ENCODE data around the gene SLC52A3. TPM values are rescaled to one million over a fixed set of nuclear protein-coding genes. Genes with fewer than 3 reads are reported as not detected.

The SLC52A3 gene
- total and polyA plus RNA-seq, 8 donors = 0.46 to 24.0 (median 1.9) TPM

DNA sequence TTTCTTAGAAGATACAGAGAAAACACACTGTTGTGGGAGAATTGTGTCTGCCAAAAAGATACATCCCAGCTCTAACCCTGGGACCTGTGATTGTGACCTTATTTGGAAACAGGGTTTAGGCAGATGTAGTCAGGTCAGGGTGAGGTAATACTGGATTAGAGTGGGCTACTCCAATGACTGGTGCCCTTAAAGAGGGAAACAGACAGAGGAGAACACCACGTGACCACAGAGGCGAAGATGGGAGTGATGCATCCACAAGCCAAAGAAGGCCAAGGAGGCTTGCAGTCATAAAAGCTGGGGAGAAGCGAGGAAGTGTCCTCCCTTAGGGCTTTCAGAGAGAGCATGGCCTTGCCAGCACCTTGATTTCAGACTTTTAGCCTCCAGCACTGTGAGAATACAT, 35.6 kb downstream of the SLC52A3 start:
- Histone ChIP-seq H3K36me3 (no peaks in the 10 kb centered on the region), H3K27me3 (peaks cover 4 to 46% (median 16%) of the 10 kb centered on the region in 3 donors), H3K9me3 (peaks cover 0 to 3% (median 0%) of the 10 kb centered on the region in 4 donors), H3K4me3 (no peak overlapping the region), H3K27ac (no peak overlapping the region), H3K4me1 (peaks cover 9 to 11% (median 10%) of the 10 kb centered on the region in 4 donors)
- TF ChIP-seq EP300 (IDR thresholded peaks at IDR 0.05) (no peak), POLR2AphosphoS5 (IDR thresholded peaks at IDR 0.05) (no peak), POLR2A (IDR thresholded peaks at IDR 0.05) (no peak)
- TF ChIP-seq, protein P1, sequence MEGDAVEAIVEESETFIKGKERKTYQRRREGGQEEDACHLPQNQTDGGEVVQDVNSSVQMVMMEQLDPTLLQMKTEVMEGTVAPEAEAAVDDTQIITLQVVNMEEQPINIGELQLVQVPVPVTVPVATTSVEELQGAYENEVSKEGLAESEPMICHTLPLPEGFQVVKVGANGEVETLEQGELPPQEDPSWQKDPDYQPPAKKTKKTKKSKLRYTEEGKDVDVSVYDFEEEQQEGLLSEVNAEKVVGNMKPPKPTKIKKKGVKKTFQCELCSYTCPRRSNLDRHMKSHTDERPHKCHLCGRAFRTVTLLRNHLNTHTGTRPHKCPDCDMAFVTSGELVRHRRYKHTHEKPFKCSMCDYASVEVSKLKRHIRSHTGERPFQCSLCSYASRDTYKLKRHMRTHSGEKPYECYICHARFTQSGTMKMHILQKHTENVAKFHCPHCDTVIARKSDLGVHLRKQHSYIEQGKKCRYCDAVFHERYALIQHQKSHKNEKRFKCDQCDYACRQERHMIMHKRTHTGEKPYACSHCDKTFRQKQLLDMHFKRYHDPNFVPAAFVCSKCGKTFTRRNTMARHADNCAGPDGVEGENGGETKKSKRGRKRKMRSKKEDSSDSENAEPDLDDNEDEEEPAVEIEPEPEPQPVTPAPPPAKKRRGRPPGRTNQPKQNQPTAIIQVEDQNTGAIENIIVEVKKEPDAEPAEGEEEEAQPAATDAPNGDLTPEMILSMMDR (IDR thresholded peaks at IDR 0.05) = no peak
- WGBS, 5 donors = 78 to 91% (median 85%) methylated on average over 3 of the region's 3 CpGs
- intact Hi-C loops (cut with DNase I; ENCODE audit: low total_unique reads) = no loop called here
- DNase-seq = no peak

DNA sequence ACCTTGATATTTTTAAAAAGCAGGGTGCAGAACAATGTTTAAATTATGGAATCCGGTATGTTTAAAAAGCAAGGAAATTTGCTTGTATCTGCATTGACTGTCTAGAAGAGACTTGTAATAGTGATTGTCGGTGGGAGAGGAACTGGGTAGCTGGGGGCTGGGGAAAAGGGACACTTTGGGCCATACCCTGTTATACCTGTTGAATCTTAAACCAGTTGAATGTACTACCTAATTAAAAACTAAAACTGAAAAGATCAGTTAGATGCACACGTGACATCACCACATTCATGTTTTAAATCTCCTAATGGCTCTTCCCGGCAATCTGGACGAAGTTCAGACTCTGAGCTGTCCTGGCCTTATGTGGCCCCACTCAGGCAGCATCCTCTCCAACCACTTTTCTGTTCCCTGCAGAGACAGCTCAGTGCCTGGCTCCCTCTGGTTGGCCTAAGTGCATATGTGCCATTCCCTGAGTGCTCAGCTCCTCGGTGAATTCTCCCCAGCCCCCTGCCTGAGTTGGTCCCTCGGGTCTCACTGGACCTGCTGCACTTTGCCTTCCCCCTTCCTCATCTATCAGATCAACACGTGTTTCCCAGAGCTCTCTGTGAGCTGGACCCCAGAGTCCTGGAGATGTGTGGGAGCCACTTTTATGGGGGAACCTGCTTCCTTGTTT, 36.3 kb downstream of the SLC52A3 start:
- H3K27me3 ChIP-seq = peaks cover 4 to 53% (median 20%) of the 10 kb centered on the region in 3 donors

DNA sequence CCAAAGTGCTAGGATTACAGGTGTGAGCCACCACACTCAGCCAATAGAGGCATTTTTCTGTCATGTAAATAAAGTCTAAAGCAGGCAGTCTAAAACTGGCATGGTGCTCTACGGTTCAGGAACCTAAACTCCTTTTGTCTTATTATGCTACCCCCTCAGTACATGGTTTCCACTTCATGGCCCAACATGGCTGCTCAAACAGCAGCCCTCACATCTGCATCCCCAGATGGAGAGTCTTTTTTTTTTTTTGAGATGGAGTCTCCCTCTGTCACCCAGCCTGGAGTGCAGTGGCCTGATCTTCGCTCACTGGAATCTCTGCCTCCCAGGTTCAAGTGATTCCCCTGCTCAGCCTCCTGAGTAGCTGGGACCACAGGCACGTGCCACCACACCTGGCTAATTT, 38.3 kb downstream of the SLC52A3 start:
- TF ChIP-seq, protein P1 (IDR thresholded peaks at IDR 0.05) = no peak
- TF ChIP-seq POLR2A (IDR thresholded peaks at IDR 0.05) (no peak), EP300 (IDR thresholded peaks at IDR 0.05) (no peak), POLR2AphosphoS5 (IDR thresholded peaks at IDR 0.05) (no peak)
- intact Hi-C loops (cut with DNase I; ENCODE audit: low total_unique reads) = no loop called here
- H3K4me1 ChIP-seq = peaks cover 10 to 12% (median 11%) of the 10 kb centered on the region in 4 donors
- DNase-seq = no peak
- no peak overlapping the region for H3K4me3 ChIP-seq
- H3K9me3 ChIP-seq = peaks cover 0 to 3% (median 0%) of the 10 kb centered on the region in 4 donors
- WGBS, 5 donors = 84 to 96% (median 91%) methylated on average over 3 of the region's 3 CpGs
- no peaks in the 10 kb centered on the region for H3K36me3 ChIP-seq
- H3K27ac ChIP-seq = no peak overlapping the region
- peaks cover 4 to 73% (median 37%) of the 10 kb centered on the region in 3 donors for H3K27me3 ChIP-seq

More for the DNA sequence above, 36.3 kb downstream of the SLC52A3 start:
- no peak overlapping the region for H3K4me3 ChIP-seq
- no peaks in the 10 kb centered on the region for H3K36me3 ChIP-seq
- DNase-seq = no peak
- intact Hi-C loops (cut with DNase I; ENCODE audit: low total_unique reads) = no loop called here
- H3K9me3 ChIP-seq = peaks cover 0 to 3% (median 0%) of the 10 kb centered on the region in 4 donors
- 65 to 79% (median 76%) methylated on average over 8 of the region's 8 CpGs for WGBS, 5 donors
- no peak overlapping the region for H3K27ac ChIP-seq
- no peak for TF ChIP-seq POLR2A (IDR thresholded peaks at IDR 0.05)
- no peak for TF ChIP-seq EP300 (IDR thresholded peaks at IDR 0.05)
- TF ChIP-seq POLR2AphosphoS5 (IDR thresholded peaks at IDR 0.05) = no peak
- TF ChIP-seq, protein P1 (IDR thresholded peaks at IDR 0.05) = no peak
- peaks cover 10 to 12% (median 11%) of the 10 kb centered on the region in 4 donors for H3K4me1 ChIP-seq

DNA sequence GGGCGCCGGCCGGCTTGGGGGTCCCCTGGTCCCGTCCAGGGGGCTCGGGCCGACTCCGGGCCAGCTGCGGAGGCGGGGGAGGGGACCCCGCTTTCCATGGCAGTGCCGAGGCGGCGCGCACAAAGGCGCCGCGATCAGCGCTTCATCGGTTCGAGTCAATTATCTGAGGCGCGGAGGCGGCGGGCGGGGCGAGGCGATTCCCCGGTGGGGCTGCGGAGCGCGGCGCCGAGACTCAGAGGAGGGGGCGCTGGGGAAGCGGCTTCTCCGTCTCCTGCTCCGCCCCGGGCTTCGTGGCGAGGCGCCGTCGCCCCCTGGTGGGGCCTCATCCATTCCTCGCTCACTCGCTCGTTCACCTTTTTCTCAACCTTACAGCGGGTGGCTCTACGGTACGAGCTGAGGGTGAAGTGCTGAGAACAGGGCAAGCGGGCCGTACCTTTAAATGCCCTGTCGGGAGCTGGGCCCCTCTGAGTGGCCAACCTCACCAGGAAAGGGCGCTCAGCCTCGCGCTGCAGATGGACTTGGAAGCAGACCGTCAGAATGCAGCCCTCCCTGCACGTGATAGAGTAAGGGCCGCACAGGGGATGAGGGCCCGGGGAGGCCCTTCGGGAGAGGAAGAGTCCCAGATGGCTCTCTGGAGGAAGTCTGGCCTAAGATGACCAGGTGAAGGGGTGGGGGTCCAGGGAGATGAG, 39.9 kb downstream of the SLC52A3 start:
- TF ChIP-seq POLR2A (IDR thresholded peaks at IDR 0.05) = no peak
- TF ChIP-seq, protein P1 (IDR thresholded peaks at IDR 0.05) = peak in 5 of 7 experiments; percentile 29 to 59 (median 36)
- peak; percentile 60 to 86 for DNase-seq
- Histone ChIP-seq H3K9me3 (peaks cover 0 to 3% (median 0%) of the 10 kb centered on the region in 4 donors), H3K4me1 (peaks cover 10 to 12% (median 11%) of the 10 kb centered on the region in 4 donors), H3K36me3 (no peaks in the 10 kb centered on the region), H3K4me3 (peak overlapping the region; percentile 39 to 55 (median 49)), H3K27me3 (peaks cover 4 to 83% (median 43%) of the 10 kb centered on the region in 3 donors), H3K27ac (no peak overlapping the region)
- intact Hi-C loops (cut with DNase I; ENCODE audit: low total_unique reads) = no loop called here
- 2 to 5% (median 3%) methylated on average over 27 to 59 of the region's 60 CpGs for WGBS, 5 donors

All from stomach (tissue), 9 donors.